Measurements from ENCODE around the gene DUSP10. TPM values are rescaled to one million over a fixed set of nuclear protein-coding genes. Genes with fewer than 3 reads are reported as not detected.

Gene DUSP10
- total and polyA plus RNA-seq, 7 donors: 2.5 to 19.9 (median 11.4) TPM

GRCh38 chr1:221761354-221762002 lies 19.6 kb upstream of the DUSP10 start:
- no peak for DNase-seq
- 77 to 81% methylated on average over 4 of the region's 4 CpGs for WGBS, 2 donors
- intact Hi-C loops (cut with DNase I): no loop called here
- H3K36me3 ChIP-seq: no peaks in the 10 kb centered on the region
- TF ChIP-seq POLR2AphosphoS5 (IDR thresholded peaks at IDR 0.05) (no peak), CTCF (IDR thresholded peaks at IDR 0.05) (no peak), POLR2A (IDR thresholded peaks at IDR 0.05) (no peak), EP300 (IDR thresholded peaks at IDR 0.05) (no peak)
- H3K27ac ChIP-seq: no peak overlapping the region
- no peak overlapping the region for H3K4me3 ChIP-seq
- no peaks in the 10 kb centered on the region for H3K9me3 ChIP-seq
- H3K4me1 ChIP-seq: no peaks in the 10 kb centered on the region
- no peaks in the 10 kb centered on the region for H3K27me3 ChIP-seq

GRCh38 chr1:221760911-221761310 lies 19.0 kb upstream of the DUSP10 start:
- no peaks in the 10 kb centered on the region for H3K36me3 ChIP-seq
- no peak overlapping the region for H3K27ac ChIP-seq
- no peaks in the 10 kb centered on the region for H3K9me3 ChIP-seq
- H3K27me3 ChIP-seq: no peaks in the 10 kb centered on the region
- no peaks in the 10 kb centered on the region for H3K4me1 ChIP-seq
- 81 to 87% methylated on average over 3 of the region's 3 CpGs for WGBS, 2 donors
- no peak for DNase-seq
- TF ChIP-seq POLR2AphosphoS5 (IDR thresholded peaks at IDR 0.05) (no peak), EP300 (IDR thresholded peaks at IDR 0.05) (no peak), POLR2A (IDR thresholded peaks at IDR 0.05) (no peak), CTCF (IDR thresholded peaks at IDR 0.05) (no peak)
- no peak overlapping the region for H3K4me3 ChIP-seq
- intact Hi-C loops (cut with DNase I): no loop called here

DNA sequence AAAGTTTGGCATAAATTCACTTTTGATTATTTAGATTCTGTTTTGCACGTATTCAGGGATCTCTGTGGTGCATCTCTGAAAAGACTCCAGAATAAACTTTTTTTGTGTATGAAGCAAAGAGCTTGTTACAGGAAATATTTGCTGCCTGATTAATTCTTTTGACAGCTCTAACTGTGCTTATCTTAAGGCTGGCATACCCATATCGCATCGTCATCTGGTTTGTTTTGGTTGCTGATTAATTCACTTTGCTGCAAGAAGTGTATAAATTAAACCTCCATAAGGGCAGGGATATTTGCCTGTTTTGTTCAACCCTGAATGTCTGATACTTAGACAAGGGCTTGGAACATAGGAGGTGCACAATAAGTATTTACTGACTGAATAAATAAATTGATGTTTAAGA lies 17.5 kb upstream of the DUSP10 start:
- no peaks in the 10 kb centered on the region for H3K27me3 ChIP-seq
- H3K4me3 ChIP-seq: no peak overlapping the region
- no peaks in the 10 kb centered on the region for H3K36me3 ChIP-seq
- no peak for DNase-seq
- no peaks in the 10 kb centered on the region for H3K9me3 ChIP-seq
- no peak overlapping the region for H3K27ac ChIP-seq
- intact Hi-C loops (cut with DNase I): no loop called here
- WGBS, 2 donors: 84 to 89% methylated on average over 3 of the region's 3 CpGs
- TF ChIP-seq EP300 (IDR thresholded peaks at IDR 0.05) (no peak), CTCF (IDR thresholded peaks at IDR 0.05) (no peak), POLR2A (IDR thresholded peaks at IDR 0.05) (no peak), POLR2AphosphoS5 (IDR thresholded peaks at IDR 0.05) (no peak)
- no peaks in the 10 kb centered on the region for H3K4me1 ChIP-seq

DNA sequence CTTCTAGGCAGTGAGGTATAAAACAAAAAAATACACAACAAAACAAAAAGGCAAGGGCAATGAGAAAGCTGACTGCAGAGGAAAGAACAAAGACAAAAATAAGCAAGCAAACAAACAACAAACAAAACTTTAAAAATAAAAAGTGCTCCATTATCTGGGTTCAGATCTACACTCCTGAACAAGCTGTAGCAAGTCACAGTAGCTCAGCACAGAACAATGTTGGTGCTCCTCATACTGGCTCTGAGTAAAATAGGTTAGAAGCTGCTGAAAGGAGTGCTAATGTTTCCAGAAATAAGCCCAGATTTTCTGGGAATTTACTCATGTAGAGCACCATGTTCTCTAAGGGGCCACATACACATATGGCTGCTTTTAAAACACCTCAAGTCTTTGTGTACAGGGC lies 16.6 kb upstream of the DUSP10 start:
- Histone ChIP-seq H3K27me3 (no peaks in the 10 kb centered on the region), H3K9me3 (no peaks in the 10 kb centered on the region), H3K36me3 (no peaks in the 10 kb centered on the region), H3K4me1 (no peaks in the 10 kb centered on the region), H3K4me3 (no peak overlapping the region), H3K27ac (no peak overlapping the region)
- TF ChIP-seq POLR2A (IDR thresholded peaks at IDR 0.05): no peak
- no peak for TF ChIP-seq CTCF (IDR thresholded peaks at IDR 0.05)
- TF ChIP-seq POLR2AphosphoS5 (IDR thresholded peaks at IDR 0.05): no peak
- TF ChIP-seq EP300 (IDR thresholded peaks at IDR 0.05): no peak
- intact Hi-C loops (cut with DNase I): no loop called here
- DNase-seq: no peak
